ENCODE measurements around the gene SOD3. TPM values are rescaled to one million over a fixed set of nuclear protein-coding genes. Genes with fewer than 3 reads are reported as not detected.

The SOD3 gene
- total RNA-seq, 1 donor from 2014 or later: 8.6 TPM

- Histone ChIP-seq H3K9ac (ENCODE audit: low read length) (no peak overlapping the region), H3K4me2 (ENCODE audit: low read length) (no peak overlapping the region), H2AFZ (ENCODE audit: low read depth, low read length) (no peak overlapping the region), H3K79me2 (ENCODE audit: insufficient read depth, low read length) (no peaks in the 10 kb centered on the region), H3K27ac (ENCODE audit: low read depth, low read length) (no peak overlapping the region), H3K4me1 (ENCODE audit: insufficient read depth, low read length) (no peaks in the 10 kb centered on the region), H3K27me3 (ENCODE audit: insufficient read depth, low read length) (no peaks in the 10 kb centered on the region), H3K4me3 (ENCODE audit: insufficient read depth, low read depth, low read length) (no peak overlapping the region), H3K9me3 (ENCODE audit: insufficient read depth, low read depth, low read length) (no peaks in the 10 kb centered on the region), H4K20me1 (ENCODE audit: insufficient read depth, low read length) (no peaks in the 10 kb centered on the region), H3K36me3 (ENCODE audit: insufficient read depth, low read length) (no peaks in the 10 kb centered on the region)
- DNase-seq (ENCODE audit: low read depth) (no peak), FAIRE-seq (no peak)
- no peaks in the 10 kb centered on the region for H3K27me3 Mint-ChIP-seq (ENCODE audit: low read depth, unreplicated experiment)
- TF ChIP-seq EZH2 (IDR thresholded peaks at IDR 0.05; ENCODE audit: insufficient read depth, low read length) (no peak), CTCF (IDR thresholded peaks at IDR 0.05; ENCODE audit: insufficient read depth, low read depth, low read length) (no peak)
- no peaks in the 10 kb centered on the region for H3K9me3 Mint-ChIP-seq (ENCODE audit: unreplicated experiment)
- H3K27ac Mint-ChIP-seq (ENCODE audit: unreplicated experiment): no peak overlapping the region
- peaks cover 20% of the 10 kb centered on the region for H3K36me3 Mint-ChIP-seq (ENCODE audit: low read depth, unreplicated experiment)
- no peaks in the 10 kb centered on the region for H3K4me1 Mint-ChIP-seq (ENCODE audit: low read depth, unreplicated experiment)
- no peak overlapping the region for H3K4me3 Mint-ChIP-seq (ENCODE audit: unreplicated experiment)
Observed at GRCh38 chr4:24840826-24841543, 45.6 kb downstream of the SOD3 start.

GRCh38 chr4:24842356-24842755, 47.0 kb downstream of the SOD3 start:
- no peak overlapping the region for H2AFZ ChIP-seq (ENCODE audit: low read depth, low read length)
- no peaks in the 10 kb centered on the region for H3K27me3 Mint-ChIP-seq (ENCODE audit: low read depth, unreplicated experiment)
- DNase-seq (ENCODE audit: low read depth): no peak
- no peaks in the 10 kb centered on the region for H3K27me3 ChIP-seq (ENCODE audit: insufficient read depth, low read length)
- no peaks in the 10 kb centered on the region for H3K4me1 ChIP-seq (ENCODE audit: insufficient read depth, low read length)
- no peaks in the 10 kb centered on the region for H3K79me2 ChIP-seq (ENCODE audit: insufficient read depth, low read length)
- H3K9ac ChIP-seq (ENCODE audit: low read length): no peak overlapping the region
- H3K4me3 Mint-ChIP-seq (ENCODE audit: unreplicated experiment): no peak overlapping the region
- FAIRE-seq: no peak
- no peak overlapping the region for H3K4me3 ChIP-seq (ENCODE audit: insufficient read depth, low read depth, low read length)
- H3K4me1 Mint-ChIP-seq (ENCODE audit: low read depth, unreplicated experiment): no peaks in the 10 kb centered on the region
- H3K27ac ChIP-seq (ENCODE audit: low read depth, low read length): no peak overlapping the region
- no peak overlapping the region for H3K4me2 ChIP-seq (ENCODE audit: low read length)
- H3K36me3 ChIP-seq (ENCODE audit: insufficient read depth, low read length): no peaks in the 10 kb centered on the region
- no peaks in the 10 kb centered on the region for H3K9me3 Mint-ChIP-seq (ENCODE audit: unreplicated experiment)
- H4K20me1 ChIP-seq (ENCODE audit: insufficient read depth, low read length): no peaks in the 10 kb centered on the region
- H3K36me3 Mint-ChIP-seq (ENCODE audit: low read depth, unreplicated experiment): peaks cover 10% of the 10 kb centered on the region
- no peaks in the 10 kb centered on the region for H3K9me3 ChIP-seq (ENCODE audit: insufficient read depth, low read depth, low read length)
- H3K27ac Mint-ChIP-seq (ENCODE audit: unreplicated experiment): no peak overlapping the region
- TF ChIP-seq EZH2 (IDR thresholded peaks at IDR 0.05; ENCODE audit: insufficient read depth, low read length): no peak
- TF ChIP-seq CTCF (IDR thresholded peaks at IDR 0.05; ENCODE audit: insufficient read depth, low read depth, low read length): no peak

GRCh38 chr4:24843096-24843495, 47.7 kb downstream of the SOD3 start:
- no peak overlapping the region for H3K4me2 ChIP-seq (ENCODE audit: low read length)
- H3K27me3 Mint-ChIP-seq (ENCODE audit: low read depth, unreplicated experiment): no peaks in the 10 kb centered on the region
- H3K27ac ChIP-seq (ENCODE audit: low read depth, low read length): no peak overlapping the region
- no peak overlapping the region for H2AFZ ChIP-seq (ENCODE audit: low read depth, low read length)
- no peaks in the 10 kb centered on the region for H3K9me3 Mint-ChIP-seq (ENCODE audit: unreplicated experiment)
- no peak overlapping the region for H3K4me3 ChIP-seq (ENCODE audit: insufficient read depth, low read depth, low read length)
- no peak for FAIRE-seq
- H3K4me1 Mint-ChIP-seq (ENCODE audit: low read depth, unreplicated experiment): no peaks in the 10 kb centered on the region
- H3K4me3 Mint-ChIP-seq (ENCODE audit: unreplicated experiment): no peak overlapping the region
- TF ChIP-seq EZH2 (IDR thresholded peaks at IDR 0.05; ENCODE audit: insufficient read depth, low read length) (no peak), CTCF (IDR thresholded peaks at IDR 0.05; ENCODE audit: insufficient read depth, low read depth, low read length) (no peak)
- no peaks in the 10 kb centered on the region for H4K20me1 ChIP-seq (ENCODE audit: insufficient read depth, low read length)
- H3K27ac Mint-ChIP-seq (ENCODE audit: unreplicated experiment): no peak overlapping the region
- H3K36me3 ChIP-seq (ENCODE audit: insufficient read depth, low read length): no peaks in the 10 kb centered on the region
- H3K9me3 ChIP-seq (ENCODE audit: insufficient read depth, low read depth, low read length): no peaks in the 10 kb centered on the region
- no peaks in the 10 kb centered on the region for H3K27me3 ChIP-seq (ENCODE audit: insufficient read depth, low read length)
- no peaks in the 10 kb centered on the region for H3K79me2 ChIP-seq (ENCODE audit: insufficient read depth, low read length)
- H3K36me3 Mint-ChIP-seq (ENCODE audit: low read depth, unreplicated experiment): peaks cover 5% of the 10 kb centered on the region
- no peak for DNase-seq (ENCODE audit: low read depth)
- no peak overlapping the region for H3K9ac ChIP-seq (ENCODE audit: low read length)
- no peaks in the 10 kb centered on the region for H3K4me1 ChIP-seq (ENCODE audit: insufficient read depth, low read length)

Measured in astrocyte (in vitro differentiated cells and primary cell).